PC-3 (cell line): ENCODE results near the gene RABGAP1L. TPM values are rescaled to one million over a fixed set of nuclear protein-coding genes. Genes with fewer than 3 reads are reported as not detected.

Experiments
- ATAC-seq: fragments of 200-7000 bp; cut with Tn5 transposase; 2 replicates; pipeline ENCODE4 v1.9.1; 2020; ENCODE audit warnings: mild to moderate bottlenecking, moderate library complexity
- BruUV-seq: library from RNA; stranded (reverse); fragments of 400-500 nt; replicated peaks from 2 replicates; lab custom pipeline; 2021; lab: Mats Ljungman, UMichigan
- CTCF ChIA-PET: fragments of 300-600 bp; sonication (Branson Sonifier 250); formaldehyde crosslinking; loops from one replicate; lab custom pipeline; 2022; ENCODE audit warnings: antibody characterized with exemption; lab: Charles Lee
- POLR2A ChIA-PET: fragments of 300-600 bp; sonication (Branson Sonifier 250); formaldehyde crosslinking; loops from one replicate; lab custom pipeline; 2022; ENCODE audit warnings: antibody characterized with exemption; ENCODE audit not compliant: unreplicated experiment; lab: Charles Lee
- DNase-seq: peaks from one replicate; pipeline ENCODE4 v3.0.0-alpha.2; 2015
- H2AFZ ChIP-seq: fragments of 300-600 bp; sonication (generic); 2 replicates; pipeline ENCODE4 v1.6.0; 2016; ENCODE audit warnings: antibody characterized with exemption, low read length
- H3F3A ChIP-seq: fragments of 300-600 bp; sonication (generic); one replicate; pipeline ENCODE4 v1.6.0; 2017; ENCODE audit warnings: antibody characterized with exemption, low read length, control low read depth, mild to moderate bottlenecking; ENCODE audit not compliant: unreplicated experiment
- H3K27ac ChIP-seq: fragments of 300-600 bp; sonication (generic); 2 replicates; pipeline ENCODE4 v1.5.1; 2016; ENCODE audit warnings: mild to moderate bottlenecking, low read length
- H3K27me3 ChIP-seq: fragments of 300-600 bp; sonication (generic); 2 replicates; pipeline ENCODE4 v1.6.1; 2016; ENCODE audit warnings: low read length, mixed read lengths
- H3K36me3 ChIP-seq: fragments of 300-600 bp; sonication (generic); 2 replicates; pipeline ENCODE4 v1.6.1; 2016; ENCODE audit warnings: low read depth, mixed run types, low read length, mixed read lengths
- H3K4me1 ChIP-seq: fragments of 300-600 bp; sonication (generic); 2 replicates; pipeline ENCODE4 v1.5.1; 2016; ENCODE audit warnings: low read length; ENCODE audit not compliant: insufficient read depth
- H3K4me2 ChIP-seq: fragments of 300-600 bp; sonication (generic); 2 replicates; pipeline ENCODE4 v1.6.0; 2016; ENCODE audit warnings: low read length
- H3K4me3 ChIP-seq: fragments of 300-600 bp; sonication (generic); 2 replicates; pipeline ENCODE4 v1.5.1; 2016; ENCODE audit warnings: mild to moderate bottlenecking, low read length, mixed read lengths
- H3K79me2 ChIP-seq: fragments of 300-600 bp; sonication (generic); 2 replicates; pipeline ENCODE4 v1.6.1; 2017; ENCODE audit warnings: low read length, mixed read lengths
- H3K9ac ChIP-seq: fragments of 300-600 bp; sonication (generic); 2 replicates; pipeline ENCODE4 v1.6.0; 2016; ENCODE audit warnings: mild to moderate bottlenecking, low read length
- H3K9me2 ChIP-seq: fragments of 300-600 bp; sonication (generic); replicated peaks from 2 replicates; pipeline ENCODE4 v1.6.1; 2016; ENCODE audit warnings: mixed run types, low read length, mixed read lengths
- H3K9me3 ChIP-seq: fragments of 300-600 bp; sonication (generic); 2 replicates; pipeline ENCODE4 v1.6.1; 2016; ENCODE audit warnings: low read length, mixed read lengths
- H4K20me1 ChIP-seq: fragments of 300-600 bp; sonication (generic); 2 replicates; pipeline ENCODE4 v1.6.1; 2016; ENCODE audit warnings: low read length, mixed read lengths
- EZH2 ChIP-seq: fragments of 300-600 bp; sonication (generic); IDR thresholded peaks from one replicate; pipeline ENCODE4 v1.6.1; 2017; ENCODE audit warnings: antibody characterized with exemption, mild to moderate bottlenecking, low read length; ENCODE audit not compliant: unreplicated experiment
- EZH2phosphoT487 ChIP-seq: fragments of 300-600 bp; sonication (generic); IDR thresholded peaks from 2 replicates; pipeline ENCODE4 v1.6.1; 2018; ENCODE audit warnings: mild to moderate bottlenecking, antibody characterized with exemption, low read length, borderline replicate concordance
- intact Hi-C: fragments of 100-400 bp; cut with micrococcal nuclease; formaldehyde crosslinking; loops from 2 replicates; pipeline ENCODE4 v1.9.0; 2023
- total RNA-seq: library from RNA; depleted of rRNA; stranded (reverse); fragments of >200 nt; gene quantifications from 2 replicates; pipeline ENCODE4 v1.2.3, GENCODE V29; 2014
- TF ChIP-seq, protein P1 (sequence below): fragments of 300-600 bp; sonication (generic); conservative IDR thresholded peaks from 2 replicates; pipeline ENCODE4 v1.5.1; 2017; ENCODE audit warnings: antibody characterized with exemption, low read depth, mild to moderate bottlenecking, low read length

The RABGAP1L gene
- total RNA-seq, 1 experiment from 2014 or later, result 24.4 TPM

- Histone ChIP-seq H3K36me3 (no peaks in the 10 kb centered on the region), H3K9me3 (no peaks in the 10 kb centered on the region), H3K27me3 (no peaks in the 10 kb centered on the region), H3K4me1 (no peaks in the 10 kb centered on the region), H3F3A (no peaks in the 10 kb centered on the region), H3K79me2 (no peaks in the 10 kb centered on the region), H3K9me2 (no peaks in the 10 kb centered on the region), H3K9ac (no peak overlapping the region), H4K20me1 (no peaks in the 10 kb centered on the region), H2AFZ (no peak overlapping the region), H3K4me3 (no peak overlapping the region), H3K27ac (no peak overlapping the region), H3K4me2 (no peak overlapping the region)
- ChIA-PET POLR2A (no interaction called here), CTCF (no interaction called here)
- TF ChIP-seq EZH2, result no peak
- TF ChIP-seq, protein P1, sequence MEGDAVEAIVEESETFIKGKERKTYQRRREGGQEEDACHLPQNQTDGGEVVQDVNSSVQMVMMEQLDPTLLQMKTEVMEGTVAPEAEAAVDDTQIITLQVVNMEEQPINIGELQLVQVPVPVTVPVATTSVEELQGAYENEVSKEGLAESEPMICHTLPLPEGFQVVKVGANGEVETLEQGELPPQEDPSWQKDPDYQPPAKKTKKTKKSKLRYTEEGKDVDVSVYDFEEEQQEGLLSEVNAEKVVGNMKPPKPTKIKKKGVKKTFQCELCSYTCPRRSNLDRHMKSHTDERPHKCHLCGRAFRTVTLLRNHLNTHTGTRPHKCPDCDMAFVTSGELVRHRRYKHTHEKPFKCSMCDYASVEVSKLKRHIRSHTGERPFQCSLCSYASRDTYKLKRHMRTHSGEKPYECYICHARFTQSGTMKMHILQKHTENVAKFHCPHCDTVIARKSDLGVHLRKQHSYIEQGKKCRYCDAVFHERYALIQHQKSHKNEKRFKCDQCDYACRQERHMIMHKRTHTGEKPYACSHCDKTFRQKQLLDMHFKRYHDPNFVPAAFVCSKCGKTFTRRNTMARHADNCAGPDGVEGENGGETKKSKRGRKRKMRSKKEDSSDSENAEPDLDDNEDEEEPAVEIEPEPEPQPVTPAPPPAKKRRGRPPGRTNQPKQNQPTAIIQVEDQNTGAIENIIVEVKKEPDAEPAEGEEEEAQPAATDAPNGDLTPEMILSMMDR, result no peak
- TF ChIP-seq EZH2phosphoT487, result no peak
- DNase-seq (no peak), ATAC-seq (no peak)
- no TSS peak for BruUV-seq
- intact Hi-C loops, result no loop called here
Measured at GRCh38 chr1:174768516-174768915, 609.2 kb downstream of the RABGAP1L start.

DNA sequence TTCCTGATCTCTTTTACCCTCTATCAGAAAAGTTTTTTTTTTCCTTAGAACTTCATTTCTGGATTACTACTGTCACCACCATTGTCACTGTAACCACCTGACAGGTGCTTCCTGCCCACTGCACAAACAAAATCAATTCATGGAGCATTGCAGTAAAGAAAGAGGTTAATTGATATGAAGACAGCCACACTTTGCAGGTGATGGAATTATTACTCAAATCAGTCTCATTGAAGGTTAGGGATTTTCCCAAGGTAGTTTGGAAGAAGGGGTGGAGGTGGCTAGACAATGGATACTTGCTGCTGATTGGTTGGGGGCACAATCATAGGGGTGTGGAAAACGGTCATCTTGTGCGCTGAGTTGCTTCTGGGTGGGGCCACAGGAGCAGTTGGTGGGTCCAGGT is 609.6 kb downstream of the RABGAP1L start:
- no peak for DNase-seq
- ATAC-seq, result no peak
- H3K79me2 ChIP-seq, result no peaks in the 10 kb centered on the region
- H3K4me1 ChIP-seq, result no peaks in the 10 kb centered on the region
- intact Hi-C loops, result no loop called here
- no peak overlapping the region for H3K27ac ChIP-seq
- H2AFZ ChIP-seq, result no peak overlapping the region
- no peaks in the 10 kb centered on the region for H3F3A ChIP-seq
- CTCF ChIA-PET, result no interaction called here
- no peak overlapping the region for H3K4me3 ChIP-seq
- no peak overlapping the region for H3K4me2 ChIP-seq
- no peak overlapping the region for H3K9ac ChIP-seq
- no peak for TF ChIP-seq EZH2phosphoT487
- TF ChIP-seq, protein P1, result no peak
- TF ChIP-seq EZH2, result no peak
- H4K20me1 ChIP-seq, result no peaks in the 10 kb centered on the region
- H3K9me2 ChIP-seq, result no peaks in the 10 kb centered on the region
- POLR2A ChIA-PET, result no interaction called here
- H3K36me3 ChIP-seq, result no peaks in the 10 kb centered on the region
- H3K27me3 ChIP-seq, result no peaks in the 10 kb centered on the region
- BruUV-seq, result no TSS peak
- H3K9me3 ChIP-seq, result no peaks in the 10 kb centered on the region

GRCh38 chr1:174769961-174770549 is 610.7 kb downstream of the RABGAP1L start:
- Histone ChIP-seq H3K4me2 (no peak overlapping the region), H3K4me1 (no peaks in the 10 kb centered on the region), H3K9me3 (no peaks in the 10 kb centered on the region), H3F3A (no peaks in the 10 kb centered on the region), H3K4me3 (no peak overlapping the region), H3K27ac (no peak overlapping the region), H3K36me3 (no peaks in the 10 kb centered on the region), H4K20me1 (no peaks in the 10 kb centered on the region), H3K27me3 (no peaks in the 10 kb centered on the region), H2AFZ (no peak overlapping the region), H3K9ac (no peak overlapping the region), H3K79me2 (no peaks in the 10 kb centered on the region), H3K9me2 (no peaks in the 10 kb centered on the region)
- ChIA-PET CTCF (no interaction called here), POLR2A (interaction anchor here (0.7 kb wide), 1 partner anchor 15 kb away, joined by 6 read pairs; no protein-coding TSS in a partner anchor)
- no peak for ATAC-seq
- peak; percentile 54 for DNase-seq
- intact Hi-C loops, result loop anchor here (1.0 to 5.0 kb wide), 3 partner anchors 113 to 227 kb away; partner anchors contain the start of gene CACYBP
- no TSS peak for BruUV-seq
- TF ChIP-seq EZH2 (no peak), EZH2phosphoT487 (no peak)
- TF ChIP-seq, protein P1, result peak; percentile 74
